ENCODE data around the gene HAPLN3. TPM values are rescaled to one million over a fixed set of nuclear protein-coding genes. Genes with fewer than 3 reads are reported as not detected.

Gene HAPLN3
- polyA plus RNA-seq, 2 of the 4 experiments (the other 2 are of a cell fraction): 8.5 to 39.7 TPM

DNA sequence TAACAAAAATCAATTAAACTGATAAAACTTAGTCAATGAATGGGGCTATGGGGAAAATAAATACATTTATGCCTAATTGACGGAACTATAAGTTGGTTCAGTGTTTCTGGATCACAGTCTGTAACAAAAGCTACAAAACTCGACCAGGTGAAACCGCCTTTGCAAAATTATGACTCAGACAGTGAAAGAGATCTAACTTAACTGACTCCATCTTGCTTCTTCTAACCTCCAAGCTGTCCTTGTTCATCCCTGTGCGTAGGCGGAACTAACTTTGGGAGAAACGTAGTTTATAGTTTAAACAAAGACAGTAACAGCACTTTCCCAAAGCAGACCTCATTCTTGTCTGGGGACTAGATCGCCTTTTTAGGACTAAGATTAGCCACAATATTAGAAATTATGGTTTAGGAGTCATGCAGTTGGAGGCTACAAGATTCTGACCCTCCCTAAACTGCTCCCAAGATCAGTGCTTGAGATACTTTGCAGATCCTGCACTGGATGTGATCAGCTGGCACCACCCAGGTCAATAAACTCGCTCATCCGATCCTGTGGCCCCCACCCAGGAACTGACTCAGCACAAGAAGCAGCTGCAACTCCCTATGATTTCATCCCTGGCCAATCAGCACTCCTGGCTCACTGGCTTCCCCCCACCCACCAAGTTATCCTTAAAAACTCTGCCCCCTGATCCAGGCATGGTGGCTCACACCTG, 25.0 kb upstream of the HAPLN3 start (continued):
- TF ChIP-seq, protein P1, sequence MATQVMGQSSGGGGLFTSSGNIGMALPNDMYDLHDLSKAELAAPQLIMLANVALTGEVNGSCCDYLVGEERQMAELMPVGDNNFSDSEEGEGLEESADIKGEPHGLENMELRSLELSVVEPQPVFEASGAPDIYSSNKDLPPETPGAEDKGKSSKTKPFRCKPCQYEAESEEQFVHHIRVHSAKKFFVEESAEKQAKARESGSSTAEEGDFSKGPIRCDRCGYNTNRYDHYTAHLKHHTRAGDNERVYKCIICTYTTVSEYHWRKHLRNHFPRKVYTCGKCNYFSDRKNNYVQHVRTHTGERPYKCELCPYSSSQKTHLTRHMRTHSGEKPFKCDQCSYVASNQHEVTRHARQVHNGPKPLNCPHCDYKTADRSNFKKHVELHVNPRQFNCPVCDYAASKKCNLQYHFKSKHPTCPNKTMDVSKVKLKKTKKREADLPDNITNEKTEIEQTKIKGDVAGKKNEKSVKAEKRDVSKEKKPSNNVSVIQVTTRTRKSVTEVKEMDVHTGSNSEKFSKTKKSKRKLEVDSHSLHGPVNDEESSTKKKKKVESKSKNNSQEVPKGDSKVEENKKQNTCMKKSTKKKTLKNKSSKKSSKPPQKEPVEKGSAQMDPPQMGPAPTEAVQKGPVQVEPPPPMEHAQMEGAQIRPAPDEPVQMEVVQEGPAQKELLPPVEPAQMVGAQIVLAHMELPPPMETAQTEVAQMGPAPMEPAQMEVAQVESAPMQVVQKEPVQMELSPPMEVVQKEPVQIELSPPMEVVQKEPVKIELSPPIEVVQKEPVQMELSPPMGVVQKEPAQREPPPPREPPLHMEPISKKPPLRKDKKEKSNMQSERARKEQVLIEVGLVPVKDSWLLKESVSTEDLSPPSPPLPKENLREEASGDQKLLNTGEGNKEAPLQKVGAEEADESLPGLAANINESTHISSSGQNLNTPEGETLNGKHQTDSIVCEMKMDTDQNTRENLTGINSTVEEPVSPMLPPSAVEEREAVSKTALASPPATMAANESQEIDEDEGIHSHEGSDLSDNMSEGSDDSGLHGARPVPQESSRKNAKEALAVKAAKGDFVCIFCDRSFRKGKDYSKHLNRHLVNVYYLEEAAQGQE (IDR thresholded peaks at IDR 0.05): no peak
- TF ChIP-seq TP53 (CRISPR knock-in tag; IDR thresholded peaks at IDR 0.05): no peak
- TF ChIP-seq, protein P2, sequence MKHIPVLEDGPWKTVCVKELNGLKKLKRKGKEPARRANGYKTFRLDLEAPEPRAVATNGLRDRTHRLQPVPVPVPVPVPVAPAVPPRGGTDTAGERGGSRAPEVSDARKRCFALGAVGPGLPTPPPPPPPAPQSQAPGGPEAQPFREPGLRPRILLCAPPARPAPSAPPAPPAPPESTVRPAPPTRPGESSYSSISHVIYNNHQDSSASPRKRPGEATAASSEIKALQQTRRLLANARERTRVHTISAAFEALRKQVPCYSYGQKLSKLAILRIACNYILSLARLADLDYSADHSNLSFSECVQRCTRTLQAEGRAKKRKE (CRISPR knock-in tag; IDR thresholded peaks at IDR 0.05; ENCODE audit: low read depth): peak; percentile 92
- no peak for TF ChIP-seq POLR2A (IDR thresholded peaks at IDR 0.05; ENCODE audit: low read length)
- TF ChIP-seq, protein P3, sequence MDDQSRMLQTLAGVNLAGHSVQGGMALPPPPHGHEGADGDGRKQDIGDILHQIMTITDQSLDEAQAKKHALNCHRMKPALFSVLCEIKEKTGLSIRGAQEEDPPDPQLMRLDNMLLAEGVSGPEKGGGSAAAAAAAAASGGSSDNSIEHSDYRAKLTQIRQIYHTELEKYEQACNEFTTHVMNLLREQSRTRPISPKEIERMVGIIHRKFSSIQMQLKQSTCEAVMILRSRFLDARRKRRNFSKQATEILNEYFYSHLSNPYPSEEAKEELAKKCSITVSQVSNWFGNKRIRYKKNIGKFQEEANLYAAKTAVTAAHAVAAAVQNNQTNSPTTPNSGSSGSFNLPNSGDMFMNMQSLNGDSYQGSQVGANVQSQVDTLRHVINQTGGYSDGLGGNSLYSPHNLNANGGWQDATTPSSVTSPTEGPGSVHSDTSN (IDR thresholded peaks at IDR 0.05): no peak
- no peak for TF ChIP-seq RARB (CRISPR knock-in tag; IDR thresholded peaks at IDR 0.05)
- TF ChIP-seq, protein P4, sequence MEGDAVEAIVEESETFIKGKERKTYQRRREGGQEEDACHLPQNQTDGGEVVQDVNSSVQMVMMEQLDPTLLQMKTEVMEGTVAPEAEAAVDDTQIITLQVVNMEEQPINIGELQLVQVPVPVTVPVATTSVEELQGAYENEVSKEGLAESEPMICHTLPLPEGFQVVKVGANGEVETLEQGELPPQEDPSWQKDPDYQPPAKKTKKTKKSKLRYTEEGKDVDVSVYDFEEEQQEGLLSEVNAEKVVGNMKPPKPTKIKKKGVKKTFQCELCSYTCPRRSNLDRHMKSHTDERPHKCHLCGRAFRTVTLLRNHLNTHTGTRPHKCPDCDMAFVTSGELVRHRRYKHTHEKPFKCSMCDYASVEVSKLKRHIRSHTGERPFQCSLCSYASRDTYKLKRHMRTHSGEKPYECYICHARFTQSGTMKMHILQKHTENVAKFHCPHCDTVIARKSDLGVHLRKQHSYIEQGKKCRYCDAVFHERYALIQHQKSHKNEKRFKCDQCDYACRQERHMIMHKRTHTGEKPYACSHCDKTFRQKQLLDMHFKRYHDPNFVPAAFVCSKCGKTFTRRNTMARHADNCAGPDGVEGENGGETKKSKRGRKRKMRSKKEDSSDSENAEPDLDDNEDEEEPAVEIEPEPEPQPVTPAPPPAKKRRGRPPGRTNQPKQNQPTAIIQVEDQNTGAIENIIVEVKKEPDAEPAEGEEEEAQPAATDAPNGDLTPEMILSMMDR (IDR thresholded peaks at IDR 0.05): no peak
- TF ChIP-seq KDM5A (IDR thresholded peaks at IDR 0.05): no peak
- no peak for TF ChIP-seq RFX5 (IDR thresholded peaks at IDR 0.05)
- TF ChIP-seq, protein P5, sequence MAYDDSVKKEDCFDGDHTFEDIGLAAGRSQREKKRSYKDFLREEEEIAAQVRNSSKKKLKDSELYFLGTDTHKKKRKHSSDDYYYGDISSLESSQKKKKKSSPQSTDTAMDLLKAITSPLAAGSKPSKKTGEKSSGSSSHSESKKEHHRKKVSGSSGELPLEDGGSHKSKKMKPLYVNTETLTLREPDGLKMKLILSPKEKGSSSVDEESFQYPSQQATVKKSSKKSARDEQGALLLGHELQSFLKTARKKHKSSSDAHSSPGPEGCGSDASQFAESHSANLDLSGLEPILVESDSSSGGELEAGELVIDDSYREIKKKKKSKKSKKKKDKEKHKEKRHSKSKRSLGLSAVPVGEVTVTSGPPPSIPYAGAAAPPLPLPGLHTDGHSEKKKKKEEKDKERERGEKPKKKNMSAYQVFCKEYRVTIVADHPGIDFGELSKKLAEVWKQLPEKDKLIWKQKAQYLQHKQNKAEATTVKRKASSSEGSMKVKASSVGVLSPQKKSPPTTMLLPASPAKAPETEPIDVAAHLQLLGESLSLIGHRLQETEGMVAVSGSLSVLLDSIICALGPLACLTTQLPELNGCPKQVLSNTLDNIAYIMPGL (CRISPR knock-in tag; IDR thresholded peaks at IDR 0.05; ENCODE audit: borderline replicate concordance): no peak
- TF ChIP-seq JUN (IDR thresholded peaks at IDR 0.05): no peak
- TF ChIP-seq, protein P6, sequence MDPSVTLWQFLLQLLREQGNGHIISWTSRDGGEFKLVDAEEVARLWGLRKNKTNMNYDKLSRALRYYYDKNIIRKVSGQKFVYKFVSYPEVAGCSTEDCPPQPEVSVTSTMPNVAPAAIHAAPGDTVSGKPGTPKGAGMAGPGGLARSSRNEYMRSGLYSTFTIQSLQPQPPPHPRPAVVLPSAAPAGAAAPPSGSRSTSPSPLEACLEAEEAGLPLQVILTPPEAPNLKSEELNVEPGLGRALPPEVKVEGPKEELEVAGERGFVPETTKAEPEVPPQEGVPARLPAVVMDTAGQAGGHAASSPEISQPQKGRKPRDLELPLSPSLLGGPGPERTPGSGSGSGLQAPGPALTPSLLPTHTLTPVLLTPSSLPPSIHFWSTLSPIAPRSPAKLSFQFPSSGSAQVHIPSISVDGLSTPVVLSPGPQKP (IDR thresholded peaks at IDR 0.05; ENCODE audit: low read depth, low read length): no peak
- TF ChIP-seq HOXB5 (CRISPR knock-in tag; IDR thresholded peaks at IDR 0.05): peak; percentile 74; the same call in 1 of the 2 replicates
- no peak for TF ChIP-seq SREBF2 (IDR thresholded peaks at IDR 0.05)
- TF ChIP-seq ESRRA (IDR thresholded peaks at IDR 0.05; ENCODE audit: borderline replicate concordance, low read length): no peak
- no peak for TF ChIP-seq JUNB (IDR thresholded peaks at IDR 0.05)
- no peak for TF ChIP-seq CHD2 (IDR thresholded peaks at IDR 0.05; ENCODE audit: low read length, partially characterized antibody)
- TF ChIP-seq CEBPB (IDR thresholded peaks at IDR 0.05): no peak
- TF ChIP-seq EP300 (IDR thresholded peaks at IDR 0.05): no peak
- TF ChIP-seq ZSCAN20 (CRISPR knock-in tag; IDR thresholded peaks at IDR 0.05): no peak
- no peak for TF ChIP-seq TFCP2L1 (CRISPR knock-in tag; IDR thresholded peaks at IDR 0.05)
- no peak; the same call in 1 of the 2 replicates for TF ChIP-seq FOXS1 (CRISPR knock-in tag; IDR thresholded peaks at IDR 0.05)
- TF ChIP-seq, protein P7, sequence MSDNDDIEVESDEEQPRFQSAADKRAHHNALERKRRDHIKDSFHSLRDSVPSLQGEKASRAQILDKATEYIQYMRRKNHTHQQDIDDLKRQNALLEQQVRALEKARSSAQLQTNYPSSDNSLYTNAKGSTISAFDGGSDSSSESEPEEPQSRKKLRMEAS (IDR thresholded peaks at IDR 0.05): no peak
- TF ChIP-seq KDM1A (IDR thresholded peaks at IDR 0.05; ENCODE audit: low read depth): no peak
- TF ChIP-seq ZC3H11A (IDR thresholded peaks at IDR 0.05): no peak
- TF ChIP-seq RNF2 (IDR thresholded peaks at IDR 0.05; ENCODE audit: borderline replicate concordance, low read depth): no peak
- no peak for TF ChIP-seq RCOR1 (IDR thresholded peaks at IDR 0.05; ENCODE audit: low read depth, low read length)
- no peak for TF ChIP-seq SMC3 (IDR thresholded peaks at IDR 0.05)
- no peak for TF ChIP-seq FOSB (CRISPR knock-in tag; IDR thresholded peaks at IDR 0.05)
- peak; percentile 77 for TF ChIP-seq MAFK (IDR thresholded peaks at IDR 0.05; ENCODE audit: partially characterized antibody)
- TF ChIP-seq HOXB13 (CRISPR knock-in tag; IDR thresholded peaks at IDR 0.05; ENCODE audit: low read depth): peak; percentile 89; the same call in 1 of the 2 replicates

Measured in A549 (cell line).